Stimulated activated CD8-positive, alpha-beta memory T cell treated with anti-CD3 and anti-CD28 coated beads, Interleukin-7, amount 100 ng/mL, for 4 hours (primary cell): ENCODE data around the gene FANK1.

Experiments used
- DNase-seq, 2 donors: peaks; one replicate each; pipeline ENCODE4 v3.0.0-alpha.2; 2020; ENCODE audit warnings: low read depth in 2 of 2

Gene FANK1

GRCh38 chr10:125985557-125986240, 89.3 kb downstream of the FANK1 start:
- DNase-seq: no peak

GRCh38 chr10:125989791-125990190, 93.4 kb downstream of the FANK1 start:
- no peak for DNase-seq

GRCh38 chr10:125990974-125991373, 94.6 kb downstream of the FANK1 start:
- DNase-seq: no peak

GRCh38 chr10:125991392-125991791, 95.0 kb downstream of the FANK1 start:
- DNase-seq: no peak

- DNase-seq: no peak
Measured at GRCh38 chr10:125992254-125992653, 95.9 kb downstream of the FANK1 start.

GRCh38 chr10:125994601-125995000, 98.2 kb downstream of the FANK1 start:
- no peak for DNase-seq

- DNase-seq: no peak
Measured at GRCh38 chr10:125995726-125996304, 99.5 kb downstream of the FANK1 start.

GRCh38 chr10:125997586-125997985, 101.2 kb downstream of the FANK1 start:
- no peak for DNase-seq

- DNase-seq: no peak
Measured at GRCh38 chr10:125999694-126000093, 103.3 kb downstream of the FANK1 start.

- DNase-seq: no peak
Measured at GRCh38 chr10:126001576-126001975, 105.2 kb downstream of the FANK1 start.

GRCh38 chr10:126004752-126005151, 108.4 kb downstream of the FANK1 start:
- no peak for DNase-seq

- DNase-seq: no peak
Measured at GRCh38 chr10:126006264-126006663, 109.9 kb downstream of the FANK1 start.

GRCh38 chr10:126006906-126007305, 110.5 kb downstream of the FANK1 start:
- DNase-seq: no peak

- DNase-seq: no peak
Measured at GRCh38 chr10:126009650-126010049, 113.3 kb downstream of the FANK1 start.

- DNase-seq: peak in 1 of 2 donors; percentile 15
Measured at GRCh38 chr10:126011995-126012394, 115.6 kb downstream of the FANK1 start.

- no peak for DNase-seq
Measured at GRCh38 chr10:126012485-126012884, 116.1 kb downstream of the FANK1 start.

- no peak for DNase-seq
Measured at GRCh38 chr10:126013489-126014281, 117.3 kb downstream of the FANK1 start.

GRCh38 chr10:126014309-126014708, 117.9 kb downstream of the FANK1 start:
- DNase-seq: no peak

GRCh38 chr10:126015413-126015812, 119.0 kb downstream of the FANK1 start:
- DNase-seq: no peak

GRCh38 chr10:126016156-126016805, 119.9 kb downstream of the FANK1 start:
- no peak for DNase-seq

GRCh38 chr10:126016882-126017281, 120.5 kb downstream of the FANK1 start:
- DNase-seq: no peak

GRCh38 chr10:126017961-126018560, 121.7 kb downstream of the FANK1 start:
- no peak for DNase-seq
